Tibial nerve (tissue), 3 donors: ENCODE measurements around the gene MTA2.

Experiments used
- CTCF ChIP-seq, 5 experiments: fragments of 200-600 bp in 3 of 5; fragments of 450-650 bp in 2 of 5; sonication (generic) in 3 of 5; IDR thresholded peaks; one replicate each; pipeline ENCODE4 v1.5.1; 2016 to 2019; ENCODE audit warnings: antibody characterized with exemption in 5 of 5, mild to moderate bottlenecking in 3 of 5, moderate library complexity in 2 of 5
- POLR2A ChIP-seq, 2 donors: fragments of 450-650 bp; IDR thresholded peaks; one replicate each; pipeline ENCODE4 v1.6.1; 2017; ENCODE audit warnings: antibody characterized with exemption in 2 of 2, mild to moderate bottlenecking in 2 of 2, moderate library complexity in 2 of 2

- TF ChIP-seq CTCF (IDR thresholded peaks at IDR 0.05) = no peak
- no peak for TF ChIP-seq POLR2A (IDR thresholded peaks at IDR 0.05)
Observed at GRCh38 chr11:62569611-62570010, 32.1 kb downstream of the MTA2 start.
